DLD1 (cell line): Measurements from ENCODE around the gene PIKFYVE.
"Not testable (repeated sequence)": the region's sequence is repeated elsewhere in the genome, so short reads cannot be mapped to it uniquely, and the experiment has no call there.

Source experiments
- in situ Hi-C: cut with HindIII; loops from 2 replicates; pipeline ENCODE4 v1.10.0; 2017; ENCODE audit warnings: low sequenced_read_pairs

The PIKFYVE gene

GRCh38 chr2:208254118-208254870 lies 11.8 kb upstream of the PIKFYVE start:
- in situ Hi-C loops = no loop called here

GRCh38 chr2:208254871-208255556 lies 11.0 kb upstream of the PIKFYVE start, which contains the start of gene IDH1:
Gene IDH1, minus strand, starts transcription at chr2:208255071. Its CDS starts 3,520 bp downstream, at chr2:208251551.
- in situ Hi-C loops = no loop called here

GRCh38 chr2:208255557-208256106 lies 10.4 kb upstream of the PIKFYVE start:
- in situ Hi-C loops = no loop called here

GRCh38 chr2:208256192-208256782 lies 9.8 kb upstream of the PIKFYVE start:
- in situ Hi-C loops = no loop called here

- in situ Hi-C loops = not testable (repeated sequence)
Measured at GRCh38 chr2:208256849-208257813, 8.9 kb upstream of the PIKFYVE start.

GRCh38 chr2:208265371-208265800 lies 669 bp upstream of the PIKFYVE start:
- in situ Hi-C loops = no loop called here

GRCh38 chr2:208266553-208266893 lies 468 bp downstream of the PIKFYVE start:
- in situ Hi-C loops = no loop called here

GRCh38 chr2:208266936-208267335 lies 881 bp downstream of the PIKFYVE start:
- in situ Hi-C loops = no loop called here

GRCh38 chr2:208267526-208267925 lies 1.5 kb downstream of the PIKFYVE start:
- in situ Hi-C loops = not testable (repeated sequence)

- in situ Hi-C loops = no loop called here
Measured at GRCh38 chr2:208268156-208268952, 2.3 kb downstream of the PIKFYVE start.

- in situ Hi-C loops = no loop called here
Measured at GRCh38 chr2:208269091-208269490, 3.0 kb downstream of the PIKFYVE start.

- in situ Hi-C loops = no loop called here
Measured at GRCh38 chr2:208274748-208275147, 8.7 kb downstream of the PIKFYVE start.

- in situ Hi-C loops = no loop called here
Measured at GRCh38 chr2:208278549-208278948, 12.5 kb downstream of the PIKFYVE start.

- in situ Hi-C loops = no loop called here
Measured at GRCh38 chr2:208279236-208279635, 13.2 kb downstream of the PIKFYVE start.

- in situ Hi-C loops = no loop called here
Measured at GRCh38 chr2:208280234-208280633, 14.2 kb downstream of the PIKFYVE start.

GRCh38 chr2:208280933-208281332 lies 14.9 kb downstream of the PIKFYVE start:
- in situ Hi-C loops = no loop called here

- in situ Hi-C loops = no loop called here
Measured at GRCh38 chr2:208285853-208286252, 19.8 kb downstream of the PIKFYVE start.

GRCh38 chr2:208294482-208295024 lies 28.5 kb downstream of the PIKFYVE start:
- in situ Hi-C loops = no loop called here

GRCh38 chr2:208295834-208296233 lies 29.8 kb downstream of the PIKFYVE start:
- in situ Hi-C loops = no loop called here
